Measurements from ENCODE around the gene ZNF503.

ZNF503 gene

DNA sequence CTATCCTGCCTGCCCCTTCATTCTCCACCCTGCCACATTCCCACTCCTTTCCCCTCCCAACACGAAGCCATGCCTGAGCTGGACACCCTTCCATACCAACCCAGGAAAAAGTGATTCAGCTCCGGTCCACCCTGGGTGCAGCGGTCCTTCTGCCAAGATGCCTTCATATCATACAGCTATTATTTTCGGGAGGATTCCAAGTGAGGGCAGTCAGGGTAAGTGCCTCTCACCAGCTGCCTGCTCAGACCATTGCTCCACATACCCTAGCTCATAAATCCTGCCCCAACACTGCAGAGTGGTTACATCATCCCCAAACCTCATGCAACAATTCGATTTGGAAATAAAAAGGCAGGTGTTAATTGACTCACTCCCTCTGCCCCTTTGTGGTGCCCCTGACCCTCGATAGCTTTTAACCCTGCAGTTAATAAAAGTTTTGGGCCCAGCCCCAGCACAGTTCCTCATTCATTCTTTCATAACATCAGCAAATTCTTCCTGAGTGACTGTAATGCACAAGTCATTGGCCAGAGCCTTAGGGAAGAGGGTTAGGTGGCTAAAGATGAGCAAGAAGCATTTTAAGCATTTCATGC lies 42.6 kb downstream of the ZNF503 start:
- no peak overlapping the region for H3K4me3 ChIP-seq (ENCODE audit: low read depth, low read length)
- TF ChIP-seq, protein P1, sequence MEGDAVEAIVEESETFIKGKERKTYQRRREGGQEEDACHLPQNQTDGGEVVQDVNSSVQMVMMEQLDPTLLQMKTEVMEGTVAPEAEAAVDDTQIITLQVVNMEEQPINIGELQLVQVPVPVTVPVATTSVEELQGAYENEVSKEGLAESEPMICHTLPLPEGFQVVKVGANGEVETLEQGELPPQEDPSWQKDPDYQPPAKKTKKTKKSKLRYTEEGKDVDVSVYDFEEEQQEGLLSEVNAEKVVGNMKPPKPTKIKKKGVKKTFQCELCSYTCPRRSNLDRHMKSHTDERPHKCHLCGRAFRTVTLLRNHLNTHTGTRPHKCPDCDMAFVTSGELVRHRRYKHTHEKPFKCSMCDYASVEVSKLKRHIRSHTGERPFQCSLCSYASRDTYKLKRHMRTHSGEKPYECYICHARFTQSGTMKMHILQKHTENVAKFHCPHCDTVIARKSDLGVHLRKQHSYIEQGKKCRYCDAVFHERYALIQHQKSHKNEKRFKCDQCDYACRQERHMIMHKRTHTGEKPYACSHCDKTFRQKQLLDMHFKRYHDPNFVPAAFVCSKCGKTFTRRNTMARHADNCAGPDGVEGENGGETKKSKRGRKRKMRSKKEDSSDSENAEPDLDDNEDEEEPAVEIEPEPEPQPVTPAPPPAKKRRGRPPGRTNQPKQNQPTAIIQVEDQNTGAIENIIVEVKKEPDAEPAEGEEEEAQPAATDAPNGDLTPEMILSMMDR (IDR thresholded peaks at IDR 0.05; ENCODE audit: borderline replicate concordance, insufficient read depth, low read depth, low read length), result no peak

DNA sequence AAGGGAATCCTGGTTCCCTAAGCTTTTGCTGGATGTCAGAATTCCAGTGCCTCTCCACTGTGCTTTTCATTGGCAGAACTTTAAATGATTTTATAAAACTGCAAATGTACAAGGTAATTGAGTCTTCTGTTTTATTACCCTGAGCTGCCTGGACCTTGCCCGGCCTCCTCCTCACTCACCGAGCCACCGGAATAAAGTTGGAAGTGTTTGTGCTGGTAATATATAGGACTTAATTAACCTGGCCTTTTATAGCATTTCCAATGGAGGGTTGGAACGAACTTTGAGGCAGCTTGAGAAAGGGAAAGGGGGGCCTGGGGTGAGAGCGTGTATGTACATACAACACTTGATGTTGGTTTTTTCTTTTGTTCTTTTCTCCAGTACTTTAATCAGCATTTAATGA lies 43.4 kb downstream of the ZNF503 start:
- TF ChIP-seq, protein P1 (IDR thresholded peaks at IDR 0.05; ENCODE audit: borderline replicate concordance, insufficient read depth, low read depth, low read length), result no peak
- H3K4me3 ChIP-seq (ENCODE audit: low read depth, low read length), result no peak overlapping the region

DNA sequence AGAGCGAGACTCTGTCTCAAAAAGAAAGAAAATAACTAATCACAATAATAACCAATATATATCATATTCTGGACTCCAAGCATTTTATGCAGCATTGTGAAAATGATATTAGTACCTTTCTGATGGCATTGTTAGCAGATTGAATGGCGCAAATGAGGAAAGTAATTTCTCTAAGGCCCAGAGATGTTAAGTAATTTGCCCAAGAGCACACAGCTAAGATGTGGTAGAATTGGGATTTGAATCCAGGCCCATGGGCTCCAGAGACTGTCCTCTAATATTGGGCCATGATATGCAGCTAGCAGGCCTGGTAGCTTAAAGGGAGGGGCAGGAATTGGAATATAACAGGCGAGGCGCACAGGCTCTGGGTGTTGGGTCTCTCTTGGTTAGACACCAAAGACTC lies 44.1 kb downstream of the ZNF503 start:
- TF ChIP-seq, protein P1 (IDR thresholded peaks at IDR 0.05; ENCODE audit: borderline replicate concordance, insufficient read depth, low read depth, low read length), result no peak
- H3K4me3 ChIP-seq (ENCODE audit: low read depth, low read length), result no peak overlapping the region

DNA sequence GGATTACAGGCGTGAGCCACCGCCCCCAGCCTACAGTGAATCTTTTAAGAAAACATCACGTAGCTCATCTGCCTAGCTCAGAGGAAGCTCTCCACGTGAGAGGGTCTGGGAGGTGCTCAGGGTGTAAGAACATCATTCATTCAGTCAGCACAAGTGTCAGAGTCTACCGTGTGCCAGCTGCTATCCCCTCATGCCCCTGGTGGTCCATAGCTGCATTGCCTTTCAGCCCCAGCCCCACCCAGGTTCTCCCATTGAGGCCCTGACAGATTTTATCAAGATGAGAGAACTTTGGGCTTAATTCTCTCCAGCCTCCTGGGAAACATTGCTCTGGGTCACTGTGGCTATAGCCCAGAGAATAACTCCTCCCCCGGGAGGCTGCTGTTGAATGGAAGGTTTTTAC lies 45.1 kb downstream of the ZNF503 start:
- H3K4me3 ChIP-seq (ENCODE audit: low read depth, low read length), result no peak overlapping the region
- TF ChIP-seq, protein P1 (IDR thresholded peaks at IDR 0.05; ENCODE audit: borderline replicate concordance, insufficient read depth, low read depth, low read length), result no peak

DNA sequence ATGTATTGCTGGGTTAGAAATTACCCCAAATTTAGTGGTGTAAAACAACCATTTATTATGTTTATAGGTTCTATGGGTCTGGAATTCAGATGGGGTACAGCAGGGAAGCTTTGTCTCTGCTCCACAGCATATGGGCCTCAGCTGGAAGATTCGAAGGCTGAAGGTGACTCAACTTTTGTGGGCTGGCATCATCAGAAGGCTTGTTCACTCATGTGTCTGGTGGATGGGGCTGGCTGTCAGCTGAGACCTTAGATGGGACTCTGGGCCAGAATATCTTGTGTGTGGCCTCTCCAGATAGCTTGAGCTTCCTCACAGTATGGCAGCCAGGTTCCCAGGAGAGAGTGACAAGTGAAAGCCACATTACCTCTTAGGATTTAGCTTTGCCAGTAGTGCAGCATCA lies 45.9 kb downstream of the ZNF503 start:
- TF ChIP-seq, protein P1 (IDR thresholded peaks at IDR 0.05; ENCODE audit: borderline replicate concordance, insufficient read depth, low read depth, low read length), result no peak
- H3K4me3 ChIP-seq (ENCODE audit: low read depth, low read length), result no peak overlapping the region

DNA sequence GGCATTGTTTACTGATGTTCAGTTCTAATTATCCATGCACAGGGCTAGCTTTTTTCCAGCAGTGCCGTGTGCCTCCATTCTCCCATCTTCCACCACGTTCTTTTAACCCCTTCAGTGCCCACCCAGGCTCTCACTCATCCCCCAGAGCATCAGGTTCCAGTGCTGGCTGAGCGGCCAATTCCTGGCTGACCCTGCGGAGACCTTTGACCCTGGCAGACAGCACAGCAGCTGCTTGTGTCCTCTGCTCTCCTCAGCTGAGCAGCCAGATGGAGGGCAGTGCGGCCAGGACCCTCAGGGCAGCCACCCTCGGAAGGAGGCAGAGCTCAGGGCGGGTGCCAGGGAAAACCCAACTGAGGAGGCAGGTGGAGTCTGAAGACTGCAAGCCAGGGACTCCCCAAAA lies 48.4 kb downstream of the ZNF503 start:
- no peak overlapping the region for H3K4me3 ChIP-seq (ENCODE audit: low read depth, low read length)
- TF ChIP-seq, protein P1 (IDR thresholded peaks at IDR 0.05; ENCODE audit: borderline replicate concordance, insufficient read depth, low read depth, low read length), result no peak

DNA sequence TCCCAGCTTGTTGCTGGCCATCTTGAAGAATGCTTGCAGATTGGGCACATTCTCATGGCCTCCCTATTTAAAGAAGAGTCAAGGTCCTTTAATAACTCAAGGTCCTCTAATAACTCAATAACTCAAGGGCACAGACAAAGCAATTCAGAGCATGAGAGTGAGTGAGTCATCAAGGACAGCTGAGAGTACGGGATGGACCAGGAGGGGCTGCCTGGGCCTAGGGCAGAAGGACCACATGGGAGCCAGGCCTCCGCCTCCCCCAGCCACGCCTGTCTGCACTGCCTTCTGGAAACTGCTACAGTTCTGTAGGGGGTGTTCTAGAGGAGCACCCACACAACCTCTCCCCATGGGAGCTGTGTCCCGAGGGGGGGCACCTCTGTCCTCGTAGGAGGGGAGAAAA lies 48.9 kb downstream of the ZNF503 start:
- H3K4me3 ChIP-seq (ENCODE audit: low read depth, low read length), result no peak overlapping the region
- TF ChIP-seq, protein P1 (IDR thresholded peaks at IDR 0.05; ENCODE audit: borderline replicate concordance, insufficient read depth, low read depth, low read length), result no peak
